Endothelial cell of umbilical vein (primary cell): ENCODE results near the gene SMOC2. TPM values are rescaled to one million over a fixed set of nuclear protein-coding genes. Genes with fewer than 3 reads are reported as not detected.

Experiments used
- BruUV-seq: library from RNA; stranded (reverse); fragments of 400-500 nt; replicated peaks from 2 replicates; lab custom pipeline; 2021; lab: Mats Ljungman, UMichigan
- CTCF ChIA-PET: fragments of 300-600, 350-600 bp; sonication (Branson Sonifier 250); formaldehyde crosslinking; loops from one replicate; lab custom pipeline; 2021; ENCODE audit warnings: antibody characterized with exemption, inconsistent platforms; lab: Charles Lee
- POLR2A ChIA-PET: fragments of 300-600, 350-600 bp; sonication (Branson Sonifier 250); formaldehyde crosslinking; loops from one replicate; lab custom pipeline; 2021; ENCODE audit warnings: antibody characterized with exemption, inconsistent platforms; lab: Charles Lee
- DNase-seq: peaks from one replicate; pipeline ENCODE4 v3.0.0-alpha.2; 2011; ENCODE audit warnings: low read depth, low spot score
- FAIRE-seq: peaks from 2 replicates; lab custom pipeline; 2011; peaks lifted over from hg19 to GRCh38; lab: Jason Lieb, UNC
- H2AFZ ChIP-seq: 2 replicates; pipeline ENCODE4 v1.6.0; 2012; ENCODE audit warnings: low read depth, low read length, control low read depth, inconsistent platforms
- H3K27ac ChIP-seq: 2 replicates; pipeline ENCODE4 v1.5.1; 2011; ENCODE audit warnings: low read depth, mild to moderate bottlenecking, control low read depth, low read length, moderate library complexity; ENCODE audit not compliant: insufficient read depth
- H3K27me3 ChIP-seq, 2 experiments: 2 replicates each; pipeline versions ENCODE4 v1.6.0 to v1.6.1; 2011; ENCODE audit warnings: low read length in 2 of 2, mixed read lengths in 1 of 2; ENCODE audit not compliant: control insufficient read depth in 2 of 2, insufficient read depth in 2 of 2
- H3K36me3 ChIP-seq, 2 experiments: 2 replicates in 1 of 2; 3 replicates in 1 of 2; pipeline ENCODE4 v1.5.1; 2011; ENCODE audit warnings: low read length in 2 of 2, mild to moderate bottlenecking in 1 of 2, moderate library complexity in 1 of 2; ENCODE audit not compliant: control insufficient read depth in 2 of 2, insufficient read depth in 2 of 2; ENCODE audit errors: extremely low read depth in 1 of 2
- H3K4me1 ChIP-seq: 3 replicates; pipeline ENCODE4 v1.5.1; 2011; ENCODE audit warnings: mild to moderate bottlenecking, low read length; ENCODE audit not compliant: control insufficient read depth, insufficient read depth; ENCODE audit errors: extremely low read depth
- H3K4me2 ChIP-seq: 2 replicates; pipeline ENCODE4 v1.6.1; 2011; ENCODE audit warnings: low read length, control low read depth, mixed read lengths; ENCODE audit not compliant: insufficient read depth
- H3K4me3 ChIP-seq, 3 experiments: fragments of 200-600 bp in 1 of 3; sonication (generic), shearing (Covaris generic) in 1 of 3; replicated peaks in 1 of 3; 2 replicates each; pipeline ENCODE4 v1.5.1; 2011 to 2016; ENCODE audit warnings: control low read depth in 3 of 3, low read length in 3 of 3, mild to moderate bottlenecking in 2 of 3, inconsistent platforms in 1 of 3, low read depth in 1 of 3, moderate library complexity in 1 of 3; ENCODE audit not compliant: insufficient read depth in 1 of 3
- H3K79me2 ChIP-seq: 2 replicates; pipeline ENCODE4 v1.6.0; 2012; ENCODE audit warnings: low read length, inconsistent platforms; ENCODE audit not compliant: control insufficient read depth, insufficient read depth
- H3K9ac ChIP-seq: replicated peaks from 2 replicates; pipeline ENCODE3; 2011; ENCODE audit warnings: low read length, control low read depth; ENCODE audit not compliant: insufficient read depth; ENCODE audit errors: extremely low read depth
- H3K9me1 ChIP-seq: replicated peaks from 3 replicates; pipeline ENCODE4 v1.6.0; 2011; ENCODE audit warnings: mild to moderate bottlenecking, low read length; ENCODE audit not compliant: control insufficient read depth, insufficient read depth; ENCODE audit errors: extremely low read depth
- H3K9me3 ChIP-seq: replicated peaks from 2 replicates; pipeline ENCODE4 v1.5.1; 2012; ENCODE audit warnings: low read length, inconsistent platforms; ENCODE audit not compliant: control insufficient read depth, insufficient read depth
- H4K20me1 ChIP-seq: replicated peaks from 2 replicates; pipeline ENCODE3; 2011; ENCODE audit warnings: mild to moderate bottlenecking, low read length; ENCODE audit not compliant: control insufficient read depth, insufficient read depth; ENCODE audit errors: extremely low read depth
- CTCF ChIP-seq, 2 donors: IDR thresholded peaks; 1 replicate in 1 of 2; 2 replicates in 1 of 2; pipeline ENCODE4 v1.5.1; 2011; ENCODE audit warnings: low read length in 2 of 2, mild to moderate bottlenecking in 2 of 2, moderate library complexity in 2 of 2, control low read depth in 1 of 2, inconsistent platforms in 1 of 2, low read depth in 1 of 2; ENCODE audit not compliant: insufficient read depth in 1 of 2; ENCODE audit errors: extremely low read depth in 1 of 2
- EZH2 ChIP-seq: IDR thresholded peaks from 2 replicates; pipeline ENCODE4 v1.6.1; 2012; ENCODE audit warnings: borderline replicate concordance, low read depth, mild to moderate bottlenecking, moderate library complexity, low read length, inconsistent platforms; ENCODE audit not compliant: severe bottlenecking
- FOS ChIP-seq: IDR thresholded peaks from 2 replicates; pipeline ENCODE4 v1.6.1; 2011; ENCODE audit warnings: mild to moderate bottlenecking, low read length, moderate library complexity, borderline replicate concordance; ENCODE audit not compliant: insufficient read depth
- GATA2 ChIP-seq: IDR thresholded peaks from 2 replicates; pipeline ENCODE4 v1.7.0; 2011; ENCODE audit warnings: low read depth, mild to moderate bottlenecking, moderate library complexity, mixed read lengths, low read length; ENCODE audit not compliant: insufficient read length, insufficient read depth
- JUN ChIP-seq: IDR thresholded peaks from 2 replicates; pipeline ENCODE4 v1.6.1; 2011; ENCODE audit warnings: borderline replicate concordance, low read depth; ENCODE audit not compliant: insufficient read length, insufficient read depth
- MAX ChIP-seq: IDR thresholded peaks from 2 replicates; pipeline ENCODE4 v1.6.1; 2011; ENCODE audit not compliant: insufficient read depth, insufficient read length
- MYC ChIP-seq: IDR thresholded peaks from one replicate; pipeline ENCODE4 v1.6.1; 2011; ENCODE audit warnings: mild to moderate bottlenecking, low read depth, low read length
- POLR2A ChIP-seq: IDR thresholded peaks from 2 replicates; pipeline ENCODE4 v1.6.1; 2012; ENCODE audit warnings: low read depth, mild to moderate bottlenecking, control low read depth, low read length
- POLR2AphosphoS5 ChIP-seq: IDR thresholded peaks from 2 replicates; pipeline ENCODE4 v1.6.1; 2012; ENCODE audit warnings: low read depth, mild to moderate bottlenecking, control low read depth, low read length, moderate library complexity; ENCODE audit not compliant: insufficient read depth
- dilution Hi-C: fragments of 300-500 bp; cut with MboI; formaldehyde crosslinking; loops from one replicate; pipeline ENCODE4 v1.15.0; 2019; ENCODE audit warnings: low sequenced_read_pairs; ENCODE audit not compliant: extremely low pct_ligation_motif_present
- intact Hi-C: fragments of 100-400 bp; cut with micrococcal nuclease; formaldehyde crosslinking; loops from one replicate; pipeline ENCODE4 v1.10.0; 2022
- polyA plus RNA-seq, 4 experiments: library from polyadenylated mRNA; depleted of rRNA in 3 of 4; stranded (reverse) in 3 of 4; unstranded in 1 of 4; fragments of >200 nt; gene quantifications; 2 replicates each; pipeline versions ENCODE4 v1.2.1 to v1.2.3, GENCODE V29; 2011 to 2012; ENCODE audit warnings: missing spikeins in 1 of 4
- total RNA-seq: library from RNA; stranded (reverse); gene quantifications from 2 replicates; pipeline ENCODE4 v1.2.3, GENCODE V29; 2021

SMOC2 gene
- total and polyA plus RNA-seq, 2 donors (not counting 3 experiments of a cell fraction or from before 2014, with no cell fraction given) = not detected

GRCh38 chr6:168709390-168709789 is 268.4 kb downstream of the SMOC2 start:
- CTCF ChIA-PET = no interaction called here
- Histone ChIP-seq H3K4me2 (no peak overlapping the region), H3K9me1 (no peaks in the 10 kb centered on the region), H2AFZ (no peak overlapping the region), H3K36me3 (no peaks in the 10 kb centered on the region), H3K4me1 (no peaks in the 10 kb centered on the region), H3K9me3 (peaks cover 9% of the 10 kb centered on the region), H4K20me1 (no peaks in the 10 kb centered on the region), H3K9ac (no peak overlapping the region), H3K4me3 (no peak overlapping the region), H3K27me3 (no peaks in the 10 kb centered on the region), H3K79me2 (no peaks in the 10 kb centered on the region), H3K27ac (no peak overlapping the region)
- BruUV-seq = no TSS peak
- intact Hi-C loops (no loop called here), dilution Hi-C loops (no loop called here)
- DNase-seq = no peak
- POLR2A ChIA-PET = no interaction called here
- no peak for TF ChIP-seq MAX
- TF ChIP-seq EZH2 = no peak
- TF ChIP-seq JUN = no peak
- no peak for TF ChIP-seq POLR2AphosphoS5
- no peak for TF ChIP-seq FOS
- no peak for TF ChIP-seq POLR2A
- no peak for TF ChIP-seq GATA2
- TF ChIP-seq MYC = no peak
- TF ChIP-seq CTCF (IDR thresholded peaks at IDR 0.05; ENCODE audit: extremely low read depth in 1 of 2, insufficient read depth in 1 of 2, low read depth in 1 of 2, low read length in 2 of 2) = no peak
- FAIRE-seq = no peak
